HepG2 (cell line): ENCODE measurements around the gene TLK1. TPM values are rescaled to one million over a fixed set of nuclear protein-coding genes. Genes with fewer than 3 reads are reported as not detected.

Source experiments
- ATAC-seq: fragments of 200-7000 bp; cut with Tn5 transposase; 3 replicates; pipeline ENCODE4 v1.9.1; 2020; ENCODE audit warnings: mild to moderate bottlenecking, moderate library complexity
- BruUV-seq: library from RNA; stranded (reverse); fragments of 400-500 nt; replicated peaks from 2 replicates; lab custom pipeline; 2021; lab: Mats Ljungman, UMichigan
- CTCF ChIA-PET: fragments of 300-600 bp; formaldehyde crosslinking; extraction: SDS; loops from one replicate; lab custom pipeline; 2021; ENCODE audit warnings: low total read pairs, inconsistent platforms, low intra/inter-chr PET ratio; lab: Yijun Ruan, JAX
- POLR2A ChIA-PET: fragments of 350-600 bp; sonication (Branson Sonifier 250); formaldehyde crosslinking; loops from one replicate; lab custom pipeline; 2020; ENCODE audit warnings: antibody characterized with exemption, inconsistent platforms; lab: Yijun Ruan, JAX
- DNase-seq: peaks from one replicate; pipeline ENCODE4 v3.0.0-alpha.2; 2015; ENCODE audit warnings: low spot score
- FAIRE-seq: peaks from 3 replicates; lab custom pipeline; 2011; peaks lifted over from hg19 to GRCh38; lab: Jason Lieb, UNC
- H2AFZ ChIP-seq: one replicate; pipeline ENCODE4 v1.6.1; 2011; ENCODE audit warnings: low read length, inconsistent platforms
- H3K27ac ChIP-seq: fragments of 300-600 bp; 3 replicates; pipeline ENCODE4 v1.8.0; 2011; ENCODE audit warnings: mixed run types, mild to moderate bottlenecking, mixed read lengths, low read length, inconsistent platforms; ENCODE audit not compliant: insufficient read depth; ENCODE audit errors: extremely low read length
- H3K27me3 ChIP-seq, 2 experiments: fragments of 200-600 bp in 1 of 2; 2 replicates in 1 of 2; 3 replicates in 1 of 2; pipeline versions ENCODE4 v1.6.0 to v1.8.0; 2011; ENCODE audit warnings: low read length in 2 of 2, mild to moderate bottlenecking in 2 of 2, moderate library complexity in 2 of 2, inconsistent platforms in 1 of 2; ENCODE audit not compliant: insufficient read depth in 2 of 2, control insufficient read depth in 1 of 2
- H3K36me3 ChIP-seq, 2 experiments: fragments of 200-600 bp in 1 of 2; replicated peaks in 1 of 2; 2 replicates in 1 of 2; 3 replicates in 1 of 2; pipeline versions ENCODE4 v1.5.1 to v1.8.0; 2011; ENCODE audit warnings: low read length in 2 of 2, inconsistent platforms in 1 of 2; ENCODE audit not compliant: insufficient read depth in 2 of 2, control insufficient read depth in 1 of 2
- H3K4me1 ChIP-seq: 2 replicates; pipeline ENCODE4 v1.5.1; 2012; ENCODE audit warnings: low read length, inconsistent platforms; ENCODE audit not compliant: insufficient read depth
- H3K4me2 ChIP-seq: 2 replicates; pipeline ENCODE4 v1.6.0; 2011; ENCODE audit warnings: low read depth, low read length, inconsistent platforms
- H3K4me3 ChIP-seq, 3 experiments: fragments of 200-600 bp in 1 of 3; sonication (generic), shearing (Covaris generic) in 1 of 3; replicated peaks in 1 of 3; 2 replicates each; pipeline ENCODE4 v1.5.1; 2011 to 2016; ENCODE audit warnings: low read length in 3 of 3, inconsistent platforms in 2 of 3, low read depth in 2 of 3, mild to moderate bottlenecking in 2 of 3, control low read depth in 1 of 3, mixed read lengths in 1 of 3; ENCODE audit not compliant: insufficient read depth in 1 of 3
- H3K79me2 ChIP-seq: one replicate; pipeline ENCODE4 v1.6.1; 2011; ENCODE audit warnings: low read length, inconsistent platforms; ENCODE audit not compliant: insufficient read depth
- H3K9ac ChIP-seq: 2 replicates; pipeline ENCODE4 v1.6.0; 2011; ENCODE audit warnings: mild to moderate bottlenecking, low read depth, low read length, inconsistent platforms; ENCODE audit not compliant: insufficient read depth
- H3K9me3 ChIP-seq: 2 replicates; pipeline ENCODE4 v1.5.1; 2012; ENCODE audit warnings: mild to moderate bottlenecking, low read length
- H4K20me1 ChIP-seq: 2 replicates; pipeline ENCODE4 v1.6.0; 2011; ENCODE audit warnings: inconsistent platforms, mild to moderate bottlenecking, low read length, moderate library complexity; ENCODE audit not compliant: insufficient read depth
- ATF4 ChIP-seq, 2 experiments: fragments of 450-650 bp in 1 of 2; sonication (generic) in 1 of 2; formaldehyde crosslinking; IDR thresholded peaks; 2 replicates each; pipeline versions ENCODE4 v1.5.0 to v1.8.0; 2020 to 2022; ENCODE audit warnings: mild to moderate bottlenecking in 1 of 2, missing genetic modification reagents in 1 of 2
- ATF7 ChIP-seq, 2 experiments: fragments of 450-650 bp in 1 of 2; sonication (generic) in 1 of 2; formaldehyde crosslinking in 1 of 2; IDR thresholded peaks; 2 replicates each; pipeline versions ENCODE4 v1.4.0 to v1.6.1; 2016 to 2020; ENCODE audit warnings: antibody characterized with exemption in 1 of 2, mild to moderate bottlenecking in 1 of 2, missing genetic modification reagents in 1 of 2
- CEBPB ChIP-seq: IDR thresholded peaks from 2 replicates; pipeline ENCODE4 v1.6.1; 2011; ENCODE audit warnings: low read depth, low read length, improper control_type of control experiment, borderline replicate concordance
- EED ChIP-seq: sonication (generic); formaldehyde crosslinking; IDR thresholded peaks from 2 replicates; pipeline ENCODE4 v1.5.0; 2020; ENCODE audit warnings: mild to moderate bottlenecking, missing genetic modification reagents
- GABPA ChIP-seq, 2 experiments: IDR thresholded peaks; 2 replicates each; pipeline ENCODE4 v1.6.1; 2011 to 2016; ENCODE audit warnings: low read depth in 2 of 2, low read length in 1 of 2, missing biosample characterization in 1 of 2, missing genetic modification characterization in 1 of 2
- HCFC1 ChIP-seq: fragments of 150-350 bp; IDR thresholded peaks from 2 replicates; pipeline ENCODE4 v1.6.1; 2014; ENCODE audit warnings: low read depth, low read length
- JUN ChIP-seq: sonication (generic); formaldehyde crosslinking; IDR thresholded peaks from 2 replicates; pipeline ENCODE4 v1.4.0; 2020; ENCODE audit warnings: mild to moderate bottlenecking, missing genetic modification reagents
- KLF12 ChIP-seq: sonication (generic); formaldehyde crosslinking; IDR thresholded peaks from 2 replicates; pipeline ENCODE4 v1.4.0; 2020; ENCODE audit warnings: missing genetic modification reagents, borderline replicate concordance
- MXD4 ChIP-seq: IDR thresholded peaks from 2 replicates; pipeline ENCODE4 v1.6.1; 2016; ENCODE audit warnings: mild to moderate bottlenecking, missing biosample characterization, missing genetic modification reagents
- REST ChIP-seq, 2 experiments: IDR thresholded peaks; 2 replicates each; pipeline ENCODE4 v1.6.1; 2011 to 2012; ENCODE audit warnings: low read length in 2 of 2, borderline replicate concordance in 1 of 2, low read depth in 1 of 2, mild to moderate bottlenecking in 1 of 2, moderate library complexity in 1 of 2
- SMARCE1 ChIP-seq: fragments of 450-650 bp; IDR thresholded peaks from 2 replicates; pipeline ENCODE4 v1.6.1; 2017; ENCODE audit warnings: borderline replicate concordance
- SOX13 ChIP-seq, 3 experiments: fragments of 450-650 bp in 1 of 3; sonication (generic) in 1 of 3; formaldehyde crosslinking in 1 of 3; IDR thresholded peaks in 2 of 3; conservative IDR thresholded peaks in 1 of 3; 2 replicates each; pipeline versions ENCODE4 v1.5.0 to v1.6.1; 2016 to 2020; ENCODE audit warnings: antibody characterized with exemption in 1 of 3, mild to moderate bottlenecking in 1 of 3, missing compliant biosample characterization in 1 of 3, missing genetic modification reagents in 1 of 3, moderate library complexity in 1 of 3
- U2AF2 ChIP-seq: fragments of 200-400 bp; formaldehyde crosslinking; IDR thresholded peaks from 2 replicates; pipeline ENCODE4 v1.6.1; 2017; ENCODE audit warnings: low read depth, mild to moderate bottlenecking, low read length
- WGBS: methylation state at CpG from one replicate; pipeline ENCODE4 v1.1.6; 2017; ENCODE audit warnings: low lambda C conversion rate; 5-methylcytosine and 5-hydroxymethylcytosine counted together
- in situ Hi-C: cut with HindIII; loops from 2 replicates; pipeline ENCODE4 v1.10.0; 2017; ENCODE audit warnings: low pct_unique_long_range_greater_than_20kb; ENCODE audit not compliant: extremely low pct_ligation_motif_present
- intact Hi-C: fragments of 100-400 bp; cut with micrococcal nuclease; formaldehyde crosslinking; loops from one replicate; pipeline ENCODE4 v1.10.0; 2022; ENCODE audit not compliant: unreplicated experiment
- polyA plus RNA-seq, 8 experiments: library from polyadenylated mRNA; depleted of rRNA in 3 of 8; stranded (reverse) in 7 of 8; unstranded in 1 of 8; fragments of >200 nt; fragmentation: Illumina TruSeq in 4 of 8; extraction: Trizol in 4 of 8; gene quantifications; 2 replicates each; pipeline versions ENCODE4 v1.2.1 to v1.2.3, GENCODE V29; 2011 to 2016; ENCODE audit warnings: low read depth in 4 of 8, missing spikeins in 1 of 8, mixed read lengths in 1 of 8; ENCODE audit not compliant: insufficient read depth in 1 of 8
- total RNA-seq, 5 experiments: library from RNA; depleted of rRNA; stranded (reverse); fragments of >200 nt; fragmentation: Illumina TruSeq; extraction: Trizol; gene quantifications; 2 replicates each; pipeline ENCODE4 v1.2.3, GENCODE V29; 2016; ENCODE audit warnings: low read depth in 1 of 5
- TF ChIP-seq, protein P1 (sequence below): IDR thresholded peaks from 2 replicates; pipeline ENCODE4 v1.6.1; 2016; ENCODE audit warnings: missing compliant biosample characterization, missing genetic modification reagents, borderline replicate concordance
- TF ChIP-seq, protein P2 (sequence below): sonication (generic); formaldehyde crosslinking; IDR thresholded peaks from 2 replicates; pipeline ENCODE4 v1.5.0; 2020; ENCODE audit warnings: mild to moderate bottlenecking, missing genetic modification reagents, moderate library complexity

Gene TLK1
- total and polyA plus RNA-seq, 2 of the 13 experiments (the other 11 are each of a cell fraction or from before 2014, with no cell fraction given): 16.8 to 28.7 TPM

DNA sequence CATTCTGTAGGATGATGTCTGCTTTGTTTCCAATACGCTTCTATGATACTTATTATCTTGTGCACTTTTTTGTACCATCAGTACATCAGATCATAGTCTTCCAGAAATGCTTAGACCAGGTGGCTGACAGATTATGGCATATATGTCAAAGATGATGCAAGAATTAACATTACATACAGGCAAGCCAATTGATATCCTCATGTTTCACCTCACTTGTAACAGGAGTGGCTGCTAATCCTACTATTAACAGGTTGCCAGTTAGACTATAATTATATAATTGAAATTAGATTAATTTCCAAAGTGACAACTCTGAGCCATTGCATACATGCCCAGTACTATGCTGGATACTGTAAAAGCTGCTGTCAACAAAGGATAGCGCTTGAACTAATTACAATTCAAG lies 77.2 kb downstream of the TLK1 start:
- intact Hi-C loops: loop anchor here (10.0 kb wide), 1 partner anchor 331 kb away; no protein-coding TSS in a partner anchor
- DNase-seq (no peak), FAIRE-seq (no peak), ATAC-seq (no peak)
- peaks cover 75% of the 10 kb centered on the region for H3K79me2 ChIP-seq
- no peak overlapping the region for H3K27ac ChIP-seq
- H2AFZ ChIP-seq: no peak overlapping the region
- ChIA-PET CTCF (no interaction called here), POLR2A (no interaction called here)
- no peak overlapping the region for H3K4me2 ChIP-seq
- in situ Hi-C loops: no loop called here
- no peaks in the 10 kb centered on the region for H3K27me3 ChIP-seq
- H3K4me1 ChIP-seq: peaks cover 30% of the 10 kb centered on the region
- H3K9ac ChIP-seq: no peak overlapping the region
- no peak for TF ChIP-seq HCFC1
- TF ChIP-seq MXD4: no peak
- no peak for TF ChIP-seq REST (IDR thresholded peaks at IDR 0.05; ENCODE audit: borderline replicate concordance in 1 of 2, low read depth in 1 of 2, low read length in 2 of 2)
- TF ChIP-seq, protein P1, sequence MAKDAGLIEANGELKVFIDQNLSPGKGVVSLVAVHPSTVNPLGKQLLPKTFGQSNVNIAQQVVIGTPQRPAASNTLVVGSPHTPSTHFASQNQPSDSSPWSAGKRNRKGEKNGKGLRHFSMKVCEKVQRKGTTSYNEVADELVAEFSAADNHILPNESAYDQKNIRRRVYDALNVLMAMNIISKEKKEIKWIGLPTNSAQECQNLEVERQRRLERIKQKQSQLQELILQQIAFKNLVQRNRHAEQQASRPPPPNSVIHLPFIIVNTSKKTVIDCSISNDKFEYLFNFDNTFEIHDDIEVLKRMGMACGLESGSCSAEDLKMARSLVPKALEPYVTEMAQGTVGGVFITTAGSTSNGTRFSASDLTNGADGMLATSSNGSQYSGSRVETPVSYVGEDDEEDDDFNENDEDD: no peak
- no peak for TF ChIP-seq EED (CRISPR knock-in tag)
- TF ChIP-seq SMARCE1: no peak
- peak; percentile 47; the same call in 1 of the 2 replicates for TF ChIP-seq CEBPB
- no peak for TF ChIP-seq JUN
- peak; percentile 18; the same call in 1 of the 2 replicates for TF ChIP-seq ATF7 (IDR thresholded peaks at IDR 0.05)
- TF ChIP-seq ATF7 (CRISPR knock-in tag; IDR thresholded peaks at IDR 0.05): no peak
- TF ChIP-seq, protein P2, sequence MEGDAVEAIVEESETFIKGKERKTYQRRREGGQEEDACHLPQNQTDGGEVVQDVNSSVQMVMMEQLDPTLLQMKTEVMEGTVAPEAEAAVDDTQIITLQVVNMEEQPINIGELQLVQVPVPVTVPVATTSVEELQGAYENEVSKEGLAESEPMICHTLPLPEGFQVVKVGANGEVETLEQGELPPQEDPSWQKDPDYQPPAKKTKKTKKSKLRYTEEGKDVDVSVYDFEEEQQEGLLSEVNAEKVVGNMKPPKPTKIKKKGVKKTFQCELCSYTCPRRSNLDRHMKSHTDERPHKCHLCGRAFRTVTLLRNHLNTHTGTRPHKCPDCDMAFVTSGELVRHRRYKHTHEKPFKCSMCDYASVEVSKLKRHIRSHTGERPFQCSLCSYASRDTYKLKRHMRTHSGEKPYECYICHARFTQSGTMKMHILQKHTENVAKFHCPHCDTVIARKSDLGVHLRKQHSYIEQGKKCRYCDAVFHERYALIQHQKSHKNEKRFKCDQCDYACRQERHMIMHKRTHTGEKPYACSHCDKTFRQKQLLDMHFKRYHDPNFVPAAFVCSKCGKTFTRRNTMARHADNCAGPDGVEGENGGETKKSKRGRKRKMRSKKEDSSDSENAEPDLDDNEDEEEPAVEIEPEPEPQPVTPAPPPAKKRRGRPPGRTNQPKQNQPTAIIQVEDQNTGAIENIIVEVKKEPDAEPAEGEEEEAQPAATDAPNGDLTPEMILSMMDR (CRISPR knock-in tag): no peak
- TF ChIP-seq SOX13 (IDR thresholded peaks at IDR 0.05): no peak
- TF ChIP-seq SOX13 (CRISPR knock-in tag; conservative IDR thresholded peaks at IDR 0.05 in 1 of 2, IDR thresholded peaks at IDR 0.05 in 1 of 2): no peak
- no peak for TF ChIP-seq GABPA (IDR thresholded peaks at IDR 0.05; ENCODE audit: low read depth, low read length)
- no peak for TF ChIP-seq GABPA (CRISPR knock-in tag; IDR thresholded peaks at IDR 0.05; ENCODE audit: low read depth)
- peak in 1 of 2 experiments; percentile 24; a peak in 1 of 4 replicates for TF ChIP-seq ATF4 (CRISPR knock-in tag; IDR thresholded peaks at IDR 0.05)
- no peak for TF ChIP-seq KLF12 (CRISPR knock-in tag)
- TF ChIP-seq U2AF2: no peak
- H4K20me1 ChIP-seq: peaks cover 5% of the 10 kb centered on the region; the same call in 1 of the 2 replicates
- no TSS peak for BruUV-seq
- no peak overlapping the region for H3K4me3 ChIP-seq
- peaks cover 9 to 28% of the 10 kb centered on the region in 2 experiments for H3K36me3 ChIP-seq
- no peaks in the 10 kb centered on the region for H3K9me3 ChIP-seq
- 100% methylated on average over 2 of the region's 2 CpGs for WGBS
